K562 (cell line): ENCODE results near the gene DNAJC11. TPM values are rescaled to one million over a fixed set of nuclear protein-coding genes. Genes with fewer than 3 reads are reported as not detected.

Experiments used
- ARID4B ChIP-seq: sonication (generic); formaldehyde crosslinking; IDR thresholded peaks from 2 replicates; pipeline ENCODE4 v1.8.0; 2022; ENCODE audit warnings: mild to moderate bottlenecking, missing genetic modification reagents
- CREB1 ChIP-seq, 2 experiments: sonication (generic) in 1 of 2; formaldehyde crosslinking in 1 of 2; IDR thresholded peaks; 2 replicates each; pipeline versions ENCODE4 v1.6.1 to v1.8.0; 2012 to 2022; ENCODE audit warnings: inconsistent platforms in 1 of 2, mild to moderate bottlenecking in 1 of 2, missing genetic modification reagents in 1 of 2, moderate library complexity in 1 of 2
- ERF ChIP-seq: fragments of 450-650 bp; formaldehyde crosslinking; IDR thresholded peaks from 2 replicates; pipeline ENCODE4 v1.4.0; 2020; ENCODE audit warnings: mild to moderate bottlenecking, mixed read lengths
- HDAC8 ChIP-seq: fragments of 450-650 bp; IDR thresholded peaks from 2 replicates; pipeline ENCODE4 v1.6.1; 2016; ENCODE audit warnings: mild to moderate bottlenecking, missing genetic modification characterization, moderate library complexity, missing compliant biosample characterization
- JUNB ChIP-seq: fragments of 450-650 bp; formaldehyde crosslinking; conservative IDR thresholded peaks from 2 replicates; pipeline ENCODE4 v1.4.0; 2020; ENCODE audit warnings: mild to moderate bottlenecking
- polyA plus RNA-seq, 8 experiments: library from polyadenylated mRNA; depleted of rRNA in 4 of 8; stranded (reverse) in 5 of 8; unstranded in 3 of 8; fragments of >200 nt; fragmentation: Nextera tagmentation in 2 of 8; fragmentation: Illumina TruSeq in 1 of 8; extraction: Ambion mirVana in 2 of 8; extraction: Trizol in 1 of 8; gene quantifications; 2 replicates each; pipeline versions ENCODE4 v1.2.1 to v1.2.3, GENCODE V29; 2011 to 2014; ENCODE audit warnings: inconsistent platforms in 1 of 8, missing spikeins in 1 of 8
- total RNA-seq, 7 experiments: library from RNA; depleted of rRNA in 6 of 7; stranded (reverse); fragments of >200 nt in 6 of 7; fragmentation: Illumina TruSeq in 2 of 7; extraction: Trizol in 2 of 7; gene quantifications; 2 replicates each; pipeline versions ENCODE4 v1.2.1 to v1.2.3, GENCODE V29; 2011 to 2021; ENCODE audit warnings: low replicate concordance in 1 of 7
- TF ChIP-seq, protein P1 (sequence below): IDR thresholded peaks from 2 replicates; pipeline ENCODE4 v1.6.1; 2014; ENCODE audit warnings: antibody characterized with exemption
- TF ChIP-seq, protein P2 (sequence below): fragments of 250-450 bp; sonication (Bioruptor Pico); IDR thresholded peaks from 2 replicates; pipeline ENCODE4 v1.8.0; 2021; ENCODE audit warnings: moderate library complexity, mild to moderate bottlenecking, inconsistent platforms
- TF ChIP-seq, protein P3 (sequence below), 3 experiments: fragments of 200-800 bp in 1 of 3; fragments of 250-450 bp in 1 of 3; fragments of 450-650 bp in 1 of 3; sonication (Bioruptor Pico) in 1 of 3; sonication (Bioruptor generic) in 1 of 3; formaldehyde crosslinking in 1 of 3; IDR thresholded peaks; 2 replicates each; pipeline versions ENCODE4 v1.6.1 to v1.8.0; 2016 to 2022; ENCODE audit warnings: mild to moderate bottlenecking in 2 of 3, missing genetic modification characterization in 2 of 3, missing compliant biosample characterization in 1 of 3, moderate library complexity in 1 of 3

DNAJC11 gene
- total and polyA plus RNA-seq, 9 of the 15 experiments (the other 6 are each of a cell fraction or from before 2014, with no cell fraction given): 14.1 to 123 (median 76.6) TPM

- TF ChIP-seq ARID4B: peak; percentile 93; the same call in 1 of the 2 replicates
- TF ChIP-seq JUNB: peak; percentile 44; the same call in 1 of the 2 replicates
- no peak for TF ChIP-seq ERF (CRISPR knock-in tag)
- 0 out of 2 replicates have a peak, but pooled peaks have one; percentile 57 for TF ChIP-seq HDAC8 (tag)
- TF ChIP-seq CREB1 (IDR thresholded peaks at IDR 0.05): peak; percentile 82
- peak; percentile 77 for TF ChIP-seq CREB1 (CRISPR knock-in tag; IDR thresholded peaks at IDR 0.05)
- TF ChIP-seq, protein P1, sequence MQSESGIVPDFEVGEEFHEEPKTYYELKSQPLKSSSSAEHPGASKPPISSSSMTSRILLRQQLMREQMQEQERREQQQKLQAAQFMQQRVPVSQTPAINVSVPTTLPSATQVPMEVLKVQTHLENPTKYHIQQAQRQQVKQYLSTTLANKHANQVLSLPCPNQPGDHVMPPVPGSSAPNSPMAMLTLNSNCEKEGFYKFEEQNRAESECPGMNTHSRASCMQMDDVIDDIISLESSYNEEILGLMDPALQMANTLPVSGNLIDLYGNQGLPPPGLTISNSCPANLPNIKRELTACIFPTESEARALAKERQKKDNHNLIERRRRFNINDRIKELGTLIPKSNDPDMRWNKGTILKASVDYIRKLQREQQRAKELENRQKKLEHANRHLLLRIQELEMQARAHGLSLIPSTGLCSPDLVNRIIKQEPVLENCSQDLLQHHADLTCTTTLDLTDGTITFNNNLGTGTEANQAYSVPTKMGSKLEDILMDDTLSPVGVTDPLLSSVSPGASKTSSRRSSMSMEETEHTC: peak; percentile 93
- TF ChIP-seq, protein P2, sequence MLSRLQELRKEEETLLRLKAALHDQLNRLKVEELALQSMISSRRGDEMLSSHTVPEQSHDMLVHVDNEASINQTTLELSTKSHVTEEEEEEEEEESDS (CRISPR knock-in tag): no peak
- TF ChIP-seq, protein P3, sequence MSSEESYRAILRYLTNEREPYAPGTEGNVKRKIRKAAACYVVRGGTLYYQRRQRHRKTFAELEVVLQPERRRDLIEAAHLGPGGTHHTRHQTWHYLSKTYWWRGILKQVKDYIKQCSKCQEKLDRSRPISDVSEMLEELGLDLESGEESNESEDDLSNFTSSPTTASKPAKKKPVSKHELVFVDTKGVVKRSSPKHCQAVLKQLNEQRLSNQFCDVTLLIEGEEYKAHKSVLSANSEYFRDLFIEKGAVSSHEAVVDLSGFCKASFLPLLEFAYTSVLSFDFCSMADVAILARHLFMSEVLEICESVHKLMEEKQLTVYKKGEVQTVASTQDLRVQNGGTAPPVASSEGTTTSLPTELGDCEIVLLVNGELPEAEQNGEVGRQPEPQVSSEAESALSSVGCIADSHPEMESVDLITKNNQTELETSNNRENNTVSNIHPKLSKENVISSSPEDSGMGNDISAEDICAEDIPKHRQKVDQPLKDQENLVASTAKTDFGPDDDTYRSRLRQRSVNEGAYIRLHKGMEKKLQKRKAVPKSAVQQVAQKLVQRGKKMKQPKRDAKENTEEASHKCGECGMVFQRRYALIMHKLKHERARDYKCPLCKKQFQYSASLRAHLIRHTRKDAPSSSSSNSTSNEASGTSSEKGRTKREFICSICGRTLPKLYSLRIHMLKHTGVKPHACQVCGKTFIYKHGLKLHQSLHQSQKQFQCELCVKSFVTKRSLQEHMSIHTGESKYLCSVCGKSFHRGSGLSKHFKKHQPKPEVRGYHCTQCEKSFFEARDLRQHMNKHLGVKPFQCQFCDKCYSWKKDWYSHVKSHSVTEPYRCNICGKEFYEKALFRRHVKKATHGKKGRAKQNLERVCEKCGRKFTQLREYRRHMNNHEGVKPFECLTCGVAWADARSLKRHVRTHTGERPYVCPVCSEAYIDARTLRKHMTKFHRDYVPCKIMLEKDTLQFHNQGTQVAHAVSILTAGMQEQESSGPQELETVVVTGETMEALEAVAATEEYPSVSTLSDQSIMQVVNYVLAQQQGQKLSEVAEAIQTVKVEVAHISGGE (CRISPR knock-in tag; IDR thresholded peaks at IDR 0.05): peak in 1 of 3 experiments; percentile 38; a peak in 1 of 6 replicates
Observed at GRCh38 chr1:6601049-6601922, 100.3 kb downstream of the DNAJC11 start (continued).
